H1 (cell line): Measurements from ENCODE around the gene KRT81. TPM values are rescaled to one million over a fixed set of nuclear protein-coding genes. Genes with fewer than 3 reads are reported as not detected.

ENCODE experiments used
- CTCF ChIA-PET: fragments of 300-600 bp; sonication (Branson Sonifier 250); formaldehyde crosslinking; loops from one replicate; lab custom pipeline; 2021; ENCODE audit not compliant: partially characterized antibody; lab: Charles Lee
- POLR2A ChIA-PET: fragments of 300-600 bp; sonication (Branson Sonifier 250); formaldehyde crosslinking; loops from one replicate; lab custom pipeline; 2021; ENCODE audit warnings: inconsistent platforms; ENCODE audit not compliant: partially characterized antibody; lab: Charles Lee
- DNase-seq, 2 experiments: peaks; one replicate each; pipeline versions ENCODE4 v3.0.0 to v3.0.0-alpha.2; 2010 to 2022; ENCODE audit warnings: low spot score in 2 of 2, low read depth in 1 of 2, mixed read lengths in 1 of 2
- FAIRE-seq: peaks from 2 replicates; lab custom pipeline; 2011; peaks lifted over from hg19 to GRCh38; lab: Jason Lieb, UNC
- H2AFZ ChIP-seq: 2 replicates; pipeline ENCODE4 v1.8.1; 2012; ENCODE audit warnings: low read length, inconsistent platforms
- H2AK5ac ChIP-seq: 2 replicates; pipeline ENCODE4 v1.6.1; 2013; ENCODE audit warnings: low read depth, low read length
- H2BK120ac ChIP-seq: replicated peaks from 2 replicates; pipeline ENCODE3; 2013; ENCODE audit warnings: low read depth, low read length, inconsistent platforms
- H2BK12ac ChIP-seq: 2 replicates; pipeline ENCODE4 v1.6.1; 2013; ENCODE audit warnings: low read depth, low read length
- H2BK15ac ChIP-seq: 2 replicates; pipeline ENCODE4 v1.6.1; 2013; ENCODE audit warnings: low read length
- H2BK20ac ChIP-seq: 2 replicates; pipeline ENCODE4 v1.6.1; 2013; ENCODE audit warnings: low read length
- H2BK5ac ChIP-seq: 2 replicates; pipeline ENCODE4 v1.6.1; 2013; ENCODE audit warnings: low read depth, low read length
- H3K14ac ChIP-seq: 2 replicates; pipeline ENCODE4 v1.6.1; 2013; ENCODE audit warnings: inconsistent platforms; ENCODE audit not compliant: insufficient read length
- H3K18ac ChIP-seq: 2 replicates; pipeline ENCODE4 v1.6.1; 2013; ENCODE audit warnings: low read length; ENCODE audit errors: extremely low read depth
- H3K23ac ChIP-seq: 2 replicates; pipeline ENCODE4 v1.6.1; 2013; ENCODE audit warnings: inconsistent platforms; ENCODE audit not compliant: insufficient read length
- H3K23me2 ChIP-seq: 2 replicates; pipeline ENCODE4 v1.6.1; 2013; ENCODE audit warnings: low read depth, low read length
- H3K27ac ChIP-seq: 2 replicates; pipeline ENCODE4 v1.6.1; 2011; ENCODE audit warnings: low read depth, low read length, inconsistent platforms
- H3K27me3 ChIP-seq, 4 experiments: replicated peaks in 1 of 4; 1 replicate in 1 of 4; 2 replicates in 3 of 4; pipeline versions ENCODE4 v1.6.1 to v1.8.1; 2011 to 2013; ENCODE audit warnings: low read length in 3 of 4, mild to moderate bottlenecking in 3 of 4, inconsistent platforms in 2 of 4, mixed read lengths in 2 of 4, moderate library complexity in 1 of 4; ENCODE audit not compliant: control insufficient read depth in 3 of 4, insufficient read depth in 3 of 4; ENCODE audit errors: extremely low read depth in 1 of 4
- H3K36me3 ChIP-seq, 4 experiments: 2 replicates each; pipeline versions ENCODE4 v1.6.1 to v1.8.1; 2011 to 2013; ENCODE audit warnings: mild to moderate bottlenecking in 4 of 4, low read length in 3 of 4, moderate library complexity in 2 of 4, control low read depth in 1 of 4, inconsistent platforms in 1 of 4; ENCODE audit not compliant: insufficient read depth in 4 of 4, control insufficient read depth in 2 of 4
- H3K4ac ChIP-seq: replicated peaks from 2 replicates; pipeline ENCODE3; 2013; ENCODE audit warnings: low read length, low read depth, mixed read lengths, inconsistent platforms; ENCODE audit not compliant: insufficient read length
- H3K4me1 ChIP-seq, 4 experiments: replicated peaks in 1 of 4; 1 replicate in 1 of 4; 2 replicates in 3 of 4; pipeline versions ENCODE4 v1.6.1 to v1.8.1; 2011 to 2013; ENCODE audit warnings: low read length in 3 of 4, inconsistent platforms in 2 of 4, mixed read lengths in 1 of 4; ENCODE audit not compliant: insufficient read depth in 4 of 4, control insufficient read depth in 3 of 4
- H3K4me2 ChIP-seq, 2 experiments: 2 replicates each; pipeline versions ENCODE4 v1.6.1 to v1.8.1; 2011 to 2013; ENCODE audit warnings: low read depth in 2 of 2, low read length in 2 of 2, control low read depth in 1 of 2, inconsistent platforms in 1 of 2, mild to moderate bottlenecking in 1 of 2; ENCODE audit not compliant: insufficient read depth in 1 of 2
- H3K4me3 ChIP-seq, 4 experiments: fragments of 200-600, 300-600 bp in 1 of 4; sonication (generic), shearing (Covaris generic), sonication (Bioruptor Twin) in 1 of 4; 2 replicates each; pipeline versions ENCODE4 v1.5.1 to v1.8.1; 2011 to 2016; ENCODE audit warnings: low read length in 4 of 4, low read depth in 3 of 4, control low read depth in 2 of 4, inconsistent platforms in 2 of 4, mild to moderate bottlenecking in 2 of 4, mixed read lengths in 1 of 4, moderate library complexity in 1 of 4; ENCODE audit not compliant: insufficient read depth in 2 of 4; ENCODE audit errors: extremely low read depth in 1 of 4
- H3K56ac ChIP-seq: replicated peaks from 2 replicates; pipeline ENCODE3; 2013; ENCODE audit warnings: low read depth, mild to moderate bottlenecking, mixed read lengths, low read length, inconsistent platforms; ENCODE audit not compliant: insufficient read length
- H3K79me1 ChIP-seq: 2 replicates; pipeline ENCODE4 v1.6.1; 2013; ENCODE audit warnings: low read depth, low read length, control low read depth
- H3K79me2 ChIP-seq, 2 experiments: 2 replicates each; pipeline versions ENCODE4 v1.6.1 to v1.8.1; 2012 to 2013; ENCODE audit warnings: low read length in 2 of 2, mild to moderate bottlenecking in 2 of 2, inconsistent platforms in 1 of 2; ENCODE audit not compliant: insufficient read depth in 2 of 2, control insufficient read depth in 1 of 2
- H3K9ac ChIP-seq, 4 experiments: replicated peaks in 1 of 4; 1 replicate in 1 of 4; 2 replicates in 3 of 4; pipeline versions ENCODE4 v1.6.1 to v1.8.1; 2011 to 2013; ENCODE audit warnings: low read depth in 3 of 4, low read length in 3 of 4, control low read depth in 2 of 4, mild to moderate bottlenecking in 2 of 4, moderate library complexity in 2 of 4, inconsistent platforms in 1 of 4; ENCODE audit errors: extremely low read depth in 1 of 4
- H3K9me3 ChIP-seq, 2 experiments: 2 replicates each; pipeline versions ENCODE4 v1.6.1 to v1.8.1; 2012 to 2013; ENCODE audit warnings: mild to moderate bottlenecking in 2 of 2, moderate library complexity in 2 of 2, control low read depth in 1 of 2, inconsistent platforms in 1 of 2, low read depth in 1 of 2, low read length in 1 of 2, mixed read lengths in 1 of 2; ENCODE audit not compliant: insufficient read depth in 2 of 2
- H4K20me1 ChIP-seq, 2 experiments: replicated peaks in 1 of 2; 2 replicates each; pipeline versions ENCODE3 to v1.8.1; 2011 to 2013; ENCODE audit warnings: inconsistent platforms in 2 of 2, low read length in 2 of 2, mild to moderate bottlenecking in 1 of 2; ENCODE audit not compliant: insufficient read depth in 2 of 2, control insufficient read depth in 1 of 2
- H4K5ac ChIP-seq: 2 replicates; pipeline ENCODE4 v1.6.1; 2013; ENCODE audit warnings: low read length, low read depth, mixed read lengths, inconsistent platforms; ENCODE audit not compliant: insufficient read length
- H4K8ac ChIP-seq: 2 replicates; pipeline ENCODE4 v1.8.0; 2013; ENCODE audit warnings: mild to moderate bottlenecking, moderate library complexity, low read length, inconsistent platforms; ENCODE audit not compliant: insufficient read depth; ENCODE audit errors: extremely low read depth
- H4K91ac ChIP-seq: replicated peaks from 2 replicates; pipeline ENCODE3; 2013; ENCODE audit warnings: low read length, mixed read lengths, inconsistent platforms; ENCODE audit not compliant: insufficient read length
- BCL11A ChIP-seq, 2 experiments: IDR thresholded peaks; one replicate each; pipeline ENCODE4 v1.6.1; 2011; ENCODE audit warnings: low read depth in 2 of 2, low read length in 2 of 2, mild to moderate bottlenecking in 2 of 2
- CBX8 ChIP-seq: fragments of 300-800, 300-1000 bp; sonication (generic); IDR thresholded peaks from 2 replicates; pipeline ENCODE4 v1.7.1; 2016; ENCODE audit warnings: low read depth, low read length, borderline replicate concordance
- CEBPB ChIP-seq: IDR thresholded peaks from 2 replicates; pipeline ENCODE4 v1.6.1; 2012; ENCODE audit warnings: low read depth, low read length
- CREB1 ChIP-seq: IDR thresholded peaks from 2 replicates; pipeline ENCODE4 v1.6.1; 2012; ENCODE audit warnings: inconsistent platforms
- CTBP2 ChIP-seq: IDR thresholded peaks from 2 replicates; pipeline ENCODE4 v1.7.0; 2011; ENCODE audit warnings: borderline replicate concordance, mild to moderate bottlenecking, moderate library complexity, mixed read lengths, low read length; ENCODE audit not compliant: insufficient read depth, insufficient read length
- EP300 ChIP-seq, 2 experiments: IDR thresholded peaks; 1 replicate in 1 of 2; 2 replicates in 1 of 2; pipeline ENCODE4 v1.6.1; 2011 to 2012; ENCODE audit warnings: low read depth in 2 of 2, low read length in 2 of 2, mild to moderate bottlenecking in 2 of 2, borderline replicate concordance in 1 of 2, inconsistent platforms in 1 of 2, moderate library complexity in 1 of 2
- JUN ChIP-seq: IDR thresholded peaks from 2 replicates; pipeline ENCODE4 v1.6.1; 2011; ENCODE audit warnings: low read depth, mild to moderate bottlenecking, improper control_type of control experiment, low read length
- KDM4A ChIP-seq: IDR thresholded peaks from one replicate; pipeline ENCODE4 v1.7.1; 2012; ENCODE audit warnings: low read depth, mild to moderate bottlenecking, moderate library complexity, low read length, inconsistent platforms; ENCODE audit not compliant: severe bottlenecking
- MAFK ChIP-seq: IDR thresholded peaks from 2 replicates; pipeline ENCODE4 v1.6.1; 2012; ENCODE audit warnings: low read depth, mild to moderate bottlenecking, improper control_type of control experiment, low read length
- NANOG ChIP-seq: IDR thresholded peaks from 2 replicates; pipeline ENCODE4 v1.6.1; 2011; ENCODE audit warnings: low read length, low read depth, mild to moderate bottlenecking, inconsistent platforms; ENCODE audit not compliant: insufficient read depth, poor library complexity, severe bottlenecking
- RFX5 ChIP-seq: IDR thresholded peaks from 2 replicates; pipeline ENCODE4 v1.6.1; 2011; ENCODE audit warnings: low read depth, low read length, improper control_type of control experiment, borderline replicate concordance
- RXRA ChIP-seq: IDR thresholded peaks from 2 replicates; pipeline ENCODE4 v1.6.1; 2011; ENCODE audit warnings: low read depth, mild to moderate bottlenecking, low read length, moderate library complexity; ENCODE audit not compliant: insufficient read depth
- SIX5 ChIP-seq: IDR thresholded peaks from 2 replicates; pipeline ENCODE4 v1.6.1; 2011; ENCODE audit warnings: mild to moderate bottlenecking, low read depth, low read length
- SUZ12 ChIP-seq: fragments of 200-600 bp; sonication (generic); IDR thresholded peaks from 2 replicates; pipeline ENCODE4 v1.6.1; 2012; ENCODE audit warnings: mild to moderate bottlenecking, inconsistent platforms, low read length, moderate library complexity, mixed read lengths
- TEAD4 ChIP-seq: IDR thresholded peaks from 2 replicates; pipeline ENCODE4 v1.6.1; 2012; ENCODE audit warnings: low read depth, low read length, inconsistent platforms, mixed read lengths
- ZNF274 ChIP-seq: IDR thresholded peaks from 2 replicates; pipeline ENCODE4 v1.7.0; 2012; ENCODE audit warnings: low read length, borderline replicate concordance; ENCODE audit errors: extremely low read depth
- WGBS, 2 experiments: shearing (Covaris generic) in 1 of 2; methylation state at CpG; one replicate each; pipeline versions ENCODE4 v1.1.6 to v1.1.7; 2013 to 2015; ENCODE audit warnings: low lambda C conversion rate in 2 of 2, mixed read lengths in 2 of 2, inconsistent platforms in 1 of 2, low coverage in 1 of 2, missing lambda C conversion rate in 1 of 2; ENCODE audit not compliant: insufficient replicate concordance in 2 of 2, insufficient coverage in 1 of 2, insufficient read length in 1 of 2; ENCODE audit errors: extremely low coverage in 1 of 2, missing lambda C conversion rate in 1 of 2; 5-methylcytosine and 5-hydroxymethylcytosine counted together
- polyA plus RNA-seq, 7 experiments: library from polyadenylated mRNA; depleted of rRNA in 3 of 7; stranded (reverse) in 5 of 7; unstranded in 2 of 7; fragments of >200 nt in 5 of 7; fragments of 200-250 nt in 2 of 7; gene quantifications; 1 replicate in 5 of 7; 2 replicates in 1 of 7; 4 replicates in 1 of 7; pipeline versions ENCODE4 v1.2.1 to v1.2.3, GENCODE V29; 2011 to 2013; ENCODE audit warnings: missing spikeins in 2 of 7, mixed read lengths in 2 of 7
- total RNA-seq: library from RNA; stranded (reverse); fragmentation: NEBNext Ultra II Directional; extraction: Animal tissue kit (Norgen Biotek cat#: 25700); gene quantifications from 2 replicates; pipeline ENCODE4 v1.2.1, GENCODE V29; 2021

KRT81 gene
- total and polyA plus RNA-seq, 2 of the 8 experiments (the other 6 are each of a cell fraction or from before 2014, with no cell fraction given): not detected

- H3K79me1 ChIP-seq: no peaks in the 10 kb centered on the region
- H3K9ac ChIP-seq: no peak overlapping the region
- no peak overlapping the region for H3K14ac ChIP-seq
- H2AFZ ChIP-seq: no peak overlapping the region
- no peak overlapping the region for H3K4me3 ChIP-seq
- ChIA-PET CTCF (no interaction called here), POLR2A (no interaction called here)
- no peak overlapping the region for H3K4me2 ChIP-seq
- no peak overlapping the region for H3K56ac ChIP-seq
- H2BK20ac ChIP-seq: no peak overlapping the region
- H4K8ac ChIP-seq: no peak overlapping the region
- no peak for DNase-seq
- no peaks in the 10 kb centered on the region for H3K36me3 ChIP-seq
- H3K27me3 ChIP-seq: peaks cover 14 to 35% (median 32%) of the 10 kb centered on the region in 4 experiments
- H4K20me1 ChIP-seq: no peaks in the 10 kb centered on the region
- no peak overlapping the region for H2BK5ac ChIP-seq
- peaks cover 0 to 6% (median under 1%) of the 10 kb centered on the region in 4 experiments; a peak in 3 of 7 replicates for H3K4me1 ChIP-seq
- H3K9me3 ChIP-seq: peaks cover 2 to 7% of the 10 kb centered on the region in 2 experiments; a peak in 2 of 4 replicates
- H4K91ac ChIP-seq: no peak overlapping the region
- H3K27ac ChIP-seq: no peak overlapping the region
- H3K23me2 ChIP-seq: peaks cover 3% of the 10 kb centered on the region; the same call in 1 of the 2 replicates
- H2AK5ac ChIP-seq: no peak overlapping the region
- H3K79me2 ChIP-seq: no peaks in the 10 kb centered on the region
- no peak overlapping the region for H3K23ac ChIP-seq
- no peak overlapping the region for H4K5ac ChIP-seq
- H2BK15ac ChIP-seq: no peak overlapping the region
- no peak overlapping the region for H3K18ac ChIP-seq
- WGBS, 2 experiments: 85% methylated on average over 1 of the region's 1 CpG; no CpG with 5 or more reads in 1 of the 2 experiments
- H2BK12ac ChIP-seq: no peak overlapping the region
- H3K4ac ChIP-seq: no peak overlapping the region
- no peak overlapping the region for H2BK120ac ChIP-seq
- no peak for FAIRE-seq
- TF ChIP-seq CREB1 (no peak), RFX5 (no peak), ZNF274 (no peak), EP300 (IDR thresholded peaks at IDR 0.05; ENCODE audit: borderline replicate concordance in 1 of 2, low read depth in 2 of 2, low read length in 2 of 2) (no peak), MAFK (no peak), JUN (no peak), TEAD4 (no peak), SIX5 (no peak), NANOG (no peak), CEBPB (no peak), CBX8 (no peak), SUZ12 (no peak), CTBP2 (no peak), RXRA (no peak), BCL11A (IDR thresholded peaks at IDR 0.05; ENCODE audit: low read depth in 2 of 2, low read length in 2 of 2) (no peak), KDM4A (no peak)
These were observed 30.2 kb downstream of the KRT81 start for GRCh38 chr12:52261208-52261484.
